ENCODE measurements around the gene EEA1. TPM values are rescaled to one million over a fixed set of nuclear protein-coding genes. Genes with fewer than 3 reads are reported as not detected.

The EEA1 gene
- total and polyA plus RNA-seq, 10 of the 15 experiments (the other 5 are each of a cell fraction or from before 2014, with no cell fraction given) = 5.5 to 40.3 (median 13.5) TPM

GRCh38 chr12:92730758-92731157, 198.3 kb downstream of the EEA1 start (continued):
- TF ChIP-seq PRDM15 (CRISPR knock-in tag; IDR thresholded peaks at IDR 0.05) (no peak), KAT2A (conservative IDR thresholded peaks at IDR 0.05; ENCODE audit: control insufficient read depth, low read depth, low read length) (no peak), BACH1 (IDR thresholded peaks at IDR 0.05; ENCODE audit: borderline replicate concordance) (no peak), YBX1 (IDR thresholded peaks at IDR 0.05) (no peak), JUND (IDR thresholded peaks at IDR 0.05; ENCODE audit: low read depth, low read length) (no peak), RBBP5 (conservative IDR thresholded peaks at IDR 0.05) (no peak), RELB (IDR thresholded peaks at IDR 0.05; ENCODE audit: low read depth) (no peak), BMI1 (IDR thresholded peaks at IDR 0.05; ENCODE audit: borderline replicate concordance) (no peak), ZNF687 (IDR thresholded peaks at IDR 0.05) (no peak)
